Measurements from ENCODE around the gene KBTBD7. TPM values are rescaled to one million over a fixed set of nuclear protein-coding genes. Genes with fewer than 3 reads are reported as not detected.

KBTBD7 gene
- total RNA-seq, 4 donors from 2014 or later = 4.5 to 11.1 (median 9.3) TPM

DNA sequence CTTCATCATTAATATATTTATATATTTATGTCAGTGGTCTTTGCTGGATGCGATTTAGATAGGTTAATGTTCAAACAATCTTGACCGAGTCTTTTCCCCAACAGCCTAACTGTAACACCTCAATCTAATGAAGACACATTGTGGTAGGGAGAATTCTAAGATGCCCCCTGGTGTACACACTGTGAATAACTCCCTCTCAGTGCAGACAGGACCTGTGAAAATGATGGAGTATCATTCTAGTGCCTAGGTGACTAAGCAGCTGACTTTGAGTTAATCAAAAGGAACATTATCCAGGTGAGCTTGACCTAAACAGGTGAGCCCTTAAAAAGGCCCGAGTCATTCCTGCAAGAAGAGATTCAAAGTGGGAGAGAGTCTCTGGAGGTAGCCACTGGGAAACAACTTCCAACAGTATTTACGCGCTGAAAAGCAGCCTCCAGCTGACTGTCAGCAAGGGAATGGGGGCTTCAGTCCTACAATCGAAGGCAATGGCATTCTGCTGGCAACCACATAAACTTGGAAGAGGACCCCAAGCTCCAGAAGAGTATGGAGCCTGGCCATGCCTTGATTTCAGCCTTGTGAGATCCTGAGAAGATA lies 28.0 kb upstream of the KBTBD7 start:
- no peak overlapping the region for H3K4me3 ChIP-seq
- TF ChIP-seq, protein P1, sequence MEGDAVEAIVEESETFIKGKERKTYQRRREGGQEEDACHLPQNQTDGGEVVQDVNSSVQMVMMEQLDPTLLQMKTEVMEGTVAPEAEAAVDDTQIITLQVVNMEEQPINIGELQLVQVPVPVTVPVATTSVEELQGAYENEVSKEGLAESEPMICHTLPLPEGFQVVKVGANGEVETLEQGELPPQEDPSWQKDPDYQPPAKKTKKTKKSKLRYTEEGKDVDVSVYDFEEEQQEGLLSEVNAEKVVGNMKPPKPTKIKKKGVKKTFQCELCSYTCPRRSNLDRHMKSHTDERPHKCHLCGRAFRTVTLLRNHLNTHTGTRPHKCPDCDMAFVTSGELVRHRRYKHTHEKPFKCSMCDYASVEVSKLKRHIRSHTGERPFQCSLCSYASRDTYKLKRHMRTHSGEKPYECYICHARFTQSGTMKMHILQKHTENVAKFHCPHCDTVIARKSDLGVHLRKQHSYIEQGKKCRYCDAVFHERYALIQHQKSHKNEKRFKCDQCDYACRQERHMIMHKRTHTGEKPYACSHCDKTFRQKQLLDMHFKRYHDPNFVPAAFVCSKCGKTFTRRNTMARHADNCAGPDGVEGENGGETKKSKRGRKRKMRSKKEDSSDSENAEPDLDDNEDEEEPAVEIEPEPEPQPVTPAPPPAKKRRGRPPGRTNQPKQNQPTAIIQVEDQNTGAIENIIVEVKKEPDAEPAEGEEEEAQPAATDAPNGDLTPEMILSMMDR (IDR thresholded peaks at IDR 0.05) = peak; percentile 60 to 78 (median 68)
- TF ChIP-seq EP300 (IDR thresholded peaks at IDR 0.05) = no peak
- TF ChIP-seq POLR2A (IDR thresholded peaks at IDR 0.05) = no peak
- H3K27me3 ChIP-seq = no peaks in the 10 kb centered on the region
- H3K27ac ChIP-seq = no peak overlapping the region
- peaks cover 0 to 18% (median 0%) of the 10 kb centered on the region in 3 donors for H3K36me3 ChIP-seq
- no peaks in the 10 kb centered on the region for H3K9me3 ChIP-seq
- peak in 1 of 2 donors; percentile 77 for DNase-seq (ENCODE audit: low spot score in 2 of 2)
- WGBS, 2 donors = 54 to 59% methylated on average over 6 of the region's 6 CpGs
- H3K4me1 ChIP-seq = no peaks in the 10 kb centered on the region

DNA sequence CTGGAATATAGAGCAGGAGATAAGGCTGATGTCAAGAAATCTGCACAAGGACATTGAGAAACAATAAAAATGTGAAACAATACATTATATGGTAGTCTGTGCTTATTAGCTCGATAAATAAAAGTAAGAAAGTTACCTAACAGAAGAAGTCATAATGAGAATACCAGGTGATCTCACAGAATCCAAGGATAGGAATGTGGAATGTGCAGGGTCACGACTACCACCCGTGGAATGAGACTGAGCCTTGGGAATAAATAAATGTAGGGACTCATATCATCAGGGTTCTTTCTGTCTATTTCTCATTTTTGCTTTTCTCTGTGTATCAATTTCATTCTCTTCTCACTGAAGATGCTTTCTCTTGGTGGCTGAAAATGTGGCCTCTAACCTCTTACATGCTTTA lies 26.0 kb upstream of the KBTBD7 start:
- H3K9me3 ChIP-seq = no peaks in the 10 kb centered on the region
- no peak for DNase-seq (ENCODE audit: low spot score in 2 of 2)
- H3K27me3 ChIP-seq = no peaks in the 10 kb centered on the region
- TF ChIP-seq EP300 (IDR thresholded peaks at IDR 0.05) = no peak
- TF ChIP-seq, protein P1 (IDR thresholded peaks at IDR 0.05) = no peak
- TF ChIP-seq POLR2A (IDR thresholded peaks at IDR 0.05) = no peak
- no peaks in the 10 kb centered on the region for H3K4me1 ChIP-seq
- peaks cover 0 to 5% (median 0%) of the 10 kb centered on the region in 3 donors for H3K36me3 ChIP-seq
- H3K4me3 ChIP-seq = no peak overlapping the region
- H3K27ac ChIP-seq = no peak overlapping the region
- 53 to 66% methylated on average over 3 of the region's 3 CpGs for WGBS, 2 donors

DNA sequence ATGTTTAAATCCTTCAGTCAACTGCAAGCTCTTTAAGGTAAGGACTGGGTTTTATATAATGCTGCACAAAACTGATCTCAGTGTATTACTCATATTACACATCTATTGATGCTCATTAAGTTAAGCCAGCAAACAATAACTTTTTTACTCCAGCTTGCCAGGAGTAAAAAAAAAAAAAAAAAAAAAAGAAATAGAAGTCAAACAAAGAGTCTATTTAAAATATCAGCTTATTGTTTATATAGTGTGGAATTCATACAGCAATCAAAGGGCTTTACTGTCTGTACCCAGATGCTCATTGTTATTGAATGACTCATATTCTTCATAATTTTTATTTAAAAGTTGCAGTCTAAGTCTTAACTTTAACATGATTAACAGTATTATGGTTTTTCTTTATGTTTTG lies 21.8 kb upstream of the KBTBD7 start:
- TF ChIP-seq, protein P1 (IDR thresholded peaks at IDR 0.05) = no peak
- TF ChIP-seq EP300 (IDR thresholded peaks at IDR 0.05) (no peak), POLR2A (IDR thresholded peaks at IDR 0.05) (no peak)
- no peak for DNase-seq (ENCODE audit: low spot score in 2 of 2)
- no peaks in the 10 kb centered on the region for H3K4me1 ChIP-seq
- H3K4me3 ChIP-seq = no peak overlapping the region
- H3K27me3 ChIP-seq = no peaks in the 10 kb centered on the region
- peak overlapping the region in 2 of 4 donors; percentile 35 to 53 for H3K27ac ChIP-seq
- H3K36me3 ChIP-seq = no peaks in the 10 kb centered on the region
- peaks cover 0 to 2% (median under 1%) of the 10 kb centered on the region in 4 donors for H3K9me3 ChIP-seq

DNA sequence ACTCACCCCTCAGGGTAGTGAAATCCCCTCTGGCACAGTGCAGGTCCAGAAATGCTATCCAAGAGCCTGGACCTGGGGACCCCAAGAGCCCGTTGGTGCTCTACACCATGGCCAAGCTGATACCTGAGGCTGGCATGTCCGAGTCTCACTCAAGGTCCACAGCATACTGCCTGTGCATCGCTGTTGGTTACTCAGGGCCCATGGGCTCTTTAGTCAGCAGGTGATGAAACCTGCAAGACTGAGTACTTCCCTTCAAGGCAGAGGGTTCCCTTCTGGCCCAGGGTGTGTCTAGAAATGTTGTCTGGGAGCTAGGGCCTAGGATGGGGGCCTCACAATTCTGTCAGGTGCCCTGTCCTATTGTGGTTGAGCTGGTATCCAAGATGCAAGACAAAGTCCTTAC lies 19.6 kb upstream of the KBTBD7 start:
- 63 to 93% methylated on average over 2 to 3 of the region's 3 CpGs for WGBS, 2 donors
- H3K27me3 ChIP-seq = no peaks in the 10 kb centered on the region
- H3K27ac ChIP-seq = no peak overlapping the region

DNA sequence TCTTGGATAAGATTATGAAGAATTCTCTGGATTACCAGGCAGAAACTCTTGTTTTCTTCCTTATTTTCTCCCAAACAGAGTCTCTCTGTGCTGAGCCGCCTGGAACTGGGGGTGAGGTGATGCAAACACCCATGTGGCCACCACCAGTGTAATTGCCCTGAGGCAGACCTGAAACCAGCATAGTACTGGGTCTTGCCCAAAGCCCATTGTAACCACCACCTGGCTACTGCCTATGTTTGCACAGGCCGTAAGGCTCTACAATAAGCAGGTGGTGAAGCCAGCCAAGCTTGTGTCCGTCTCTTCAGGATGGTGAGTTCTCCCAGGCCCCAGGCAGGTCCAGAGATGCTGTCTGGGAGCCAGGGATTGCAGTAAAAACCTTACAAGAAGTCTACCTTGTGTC lies 18.9 kb upstream of the KBTBD7 start:
- TF ChIP-seq, protein P1 (IDR thresholded peaks at IDR 0.05) = no peak
- TF ChIP-seq EP300 (IDR thresholded peaks at IDR 0.05) (no peak), POLR2A (IDR thresholded peaks at IDR 0.05) (no peak)
- peaks cover 0 to 10% (median 4%) of the 10 kb centered on the region in 4 donors for H3K9me3 ChIP-seq
- H3K27ac ChIP-seq = no peak overlapping the region
- 78 to 88% methylated on average over 3 of the region's 3 CpGs for WGBS, 2 donors
- H3K4me3 ChIP-seq = no peak overlapping the region
- H3K4me1 ChIP-seq = no peaks in the 10 kb centered on the region
- no peak for DNase-seq (ENCODE audit: low spot score in 2 of 2)
- no peaks in the 10 kb centered on the region for H3K36me3 ChIP-seq
- H3K27me3 ChIP-seq = no peaks in the 10 kb centered on the region

More for the DNA sequence above, 19.6 kb upstream of the KBTBD7 start:
- TF ChIP-seq POLR2A (IDR thresholded peaks at IDR 0.05) = no peak
- TF ChIP-seq, protein P1 (IDR thresholded peaks at IDR 0.05) = no peak
- no peak for TF ChIP-seq EP300 (IDR thresholded peaks at IDR 0.05)
- H3K9me3 ChIP-seq = peaks cover 0 to 8% (median 3%) of the 10 kb centered on the region in 4 donors
- no peaks in the 10 kb centered on the region for H3K36me3 ChIP-seq
- H3K4me3 ChIP-seq = no peak overlapping the region
- no peak for DNase-seq (ENCODE audit: low spot score in 2 of 2)
- no peaks in the 10 kb centered on the region for H3K4me1 ChIP-seq

Measured in tibial nerve (tissue), 4 donors.